DMS153 (cell line): Measurements from ENCODE around the gene VILL.

ENCODE experiments used
- DNase-seq: peaks from one replicate; lab custom pipeline; 2025; lab: John Stamatoyannopoulos, UW

Gene VILL

GRCh38 chr3:38000965-38001455 lies 10.4 kb downstream of the VILL start:
- DNase-seq, result no peak

GRCh38 chr3:38001456-38002081 lies 11.0 kb downstream of the VILL start:
- no peak for DNase-seq

GRCh38 chr3:38002291-38002876 lies 11.8 kb downstream of the VILL start:
- no peak for DNase-seq

- DNase-seq, result no peak
Observed at GRCh38 chr3:38002940-38003339, 12.4 kb downstream of the VILL start.

- DNase-seq, result no peak
Observed at GRCh38 chr3:38003371-38003816, 12.8 kb downstream of the VILL start.

- no peak for DNase-seq
Observed at GRCh38 chr3:38003817-38004414, 13.3 kb downstream of the VILL start.

GRCh38 chr3:38004415-38005075 lies 14.0 kb downstream of the VILL start:
- DNase-seq, result no peak

GRCh38 chr3:38005076-38006020 lies 14.8 kb downstream of the VILL start:
- no peak for DNase-seq

- no peak for DNase-seq
Observed at GRCh38 chr3:38006031-38006430, 15.4 kb downstream of the VILL start.

GRCh38 chr3:38006445-38006995 lies 15.9 kb downstream of the VILL start:
- DNase-seq, result no peak

- no peak for DNase-seq
Observed at GRCh38 chr3:38007754-38008090, 17.1 kb downstream of the VILL start.

- no peak for DNase-seq
Observed at GRCh38 chr3:38008191-38008701, 17.7 kb downstream of the VILL start.

- no peak for DNase-seq
Observed at GRCh38 chr3:38008971-38009580, 18.5 kb downstream of the VILL start.

- no peak for DNase-seq
Observed at GRCh38 chr3:38009807-38010591, 19.4 kb downstream of the VILL start.

- no peak for DNase-seq
Observed at GRCh38 chr3:38011111-38011510, 20.5 kb downstream of the VILL start.

- no peak for DNase-seq
Observed at GRCh38 chr3:38015485-38015884, 24.9 kb downstream of the VILL start.

- no peak for DNase-seq
Observed at GRCh38 chr3:38015984-38016383, 25.4 kb downstream of the VILL start.

GRCh38 chr3:38016410-38016809 lies 25.8 kb downstream of the VILL start:
- DNase-seq, result no peak

- no peak for DNase-seq
Observed at GRCh38 chr3:38016847-38017444, 26.4 kb downstream of the VILL start.
